Stimulated activated memory B cell treated with anti-CD40 and anti-IgM and Interleukin-4, amounts not matched to agents 10 μg/mL and 1 μg/mL and 100 μg/mL, for 72 hours (primary cell): Measurements from ENCODE around the gene PATJ.
"Not testable (repeated sequence)": the region's sequence is repeated elsewhere in the genome, so short reads cannot be mapped to it uniquely, and the experiment has no call there.

Experiments used
- ATAC-seq: fragments of 150-1000 bp; cut with Tn5 transposase; 2 replicates; pipeline ENCODE4 v1.10.0; 2021
- H3K27ac Mint-ChIP-seq: one replicate; pipeline ENCODE4 v1.8.0; 2022; ENCODE audit warnings: mild to moderate bottlenecking, mixed read lengths
- H3K27me3 Mint-ChIP-seq: one replicate; pipeline ENCODE4 v1.8.0; 2022; ENCODE audit warnings: mixed read lengths
- H3K36me3 Mint-ChIP-seq: one replicate; pipeline ENCODE4 v1.8.0; 2022; ENCODE audit warnings: mixed read lengths
- H3K4me1 Mint-ChIP-seq: one replicate; pipeline ENCODE4 v1.8.0; 2022; ENCODE audit warnings: mixed read lengths
- H3K4me3 Mint-ChIP-seq: one replicate; pipeline ENCODE4 v1.8.0; 2022; ENCODE audit warnings: mild to moderate bottlenecking, moderate library complexity, mixed read lengths
- H3K9me3 Mint-ChIP-seq: one replicate; pipeline ENCODE4 v1.8.0; 2022; ENCODE audit warnings: mixed read lengths

Gene PATJ

GRCh38 chr1:61879887-61880474, 137.7 kb downstream of the PATJ start:
- peaks cover 66% of the 10 kb centered on the region for H3K36me3 Mint-ChIP-seq
- not testable (repeated sequence) for H3K27me3 Mint-ChIP-seq, H3K9me3 Mint-ChIP-seq, ATAC-seq, H3K4me1 Mint-ChIP-seq, H3K4me3 Mint-ChIP-seq, H3K27ac Mint-ChIP-seq

- Mint-ChIP-seq H3K27ac (no peak overlapping the region), H3K4me1 (no peaks in the 10 kb centered on the region), H3K9me3 (peaks cover 6% of the 10 kb centered on the region), H3K27me3 (no peaks in the 10 kb centered on the region), H3K36me3 (peaks cover 59% of the 10 kb centered on the region), H3K4me3 (no peak overlapping the region)
- ATAC-seq, result no peak
Observed at GRCh38 chr1:61887076-61887867, 145.0 kb downstream of the PATJ start.

DNA sequence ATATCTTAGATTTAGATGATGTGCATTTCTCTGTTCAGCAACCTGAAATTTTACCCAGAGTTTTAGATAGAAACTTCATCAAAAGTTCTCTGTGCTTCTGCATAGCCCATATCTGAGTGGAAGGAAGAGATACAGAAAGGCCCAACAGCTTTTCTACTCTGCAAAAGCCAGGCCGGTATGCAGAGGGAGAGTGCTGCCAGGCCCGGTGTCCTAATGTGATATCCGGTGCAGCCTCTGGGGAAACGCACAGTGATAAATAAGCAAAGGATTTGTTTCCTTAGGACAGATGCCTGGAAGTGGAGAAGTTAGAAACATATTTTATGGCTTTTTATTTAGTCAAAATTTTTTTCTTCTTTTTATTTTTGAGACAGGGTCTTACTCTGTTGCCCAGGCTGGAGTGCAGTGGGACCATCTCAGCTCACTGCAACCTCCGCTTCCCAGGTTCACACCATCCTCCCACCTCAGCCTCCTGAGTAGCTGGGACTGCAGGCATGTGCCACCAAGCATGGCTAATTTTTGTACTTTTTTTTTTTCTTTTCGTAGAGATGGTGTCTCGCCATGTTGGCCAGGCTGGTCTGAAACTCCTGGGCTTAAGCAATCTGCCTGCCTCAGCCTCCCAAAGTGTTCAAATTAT, 145.8 kb downstream of the PATJ start:
- Mint-ChIP-seq H3K27me3 (no peaks in the 10 kb centered on the region), H3K9me3 (peaks cover 6% of the 10 kb centered on the region), H3K27ac (no peak overlapping the region), H3K4me1 (no peaks in the 10 kb centered on the region), H3K36me3 (peaks cover 53% of the 10 kb centered on the region), H3K4me3 (no peak overlapping the region)
- no peak for ATAC-seq

- peaks cover 6% of the 10 kb centered on the region for H3K9me3 Mint-ChIP-seq
- H3K27me3 Mint-ChIP-seq, result no peaks in the 10 kb centered on the region
- no peak overlapping the region for H3K27ac Mint-ChIP-seq
- no peak overlapping the region for H3K4me3 Mint-ChIP-seq
- H3K36me3 Mint-ChIP-seq, result peaks cover 59% of the 10 kb centered on the region
- H3K4me1 Mint-ChIP-seq, result no peaks in the 10 kb centered on the region
- no peak for ATAC-seq
Observed at GRCh38 chr1:61888808-61889207, 146.5 kb downstream of the PATJ start.

DNA sequence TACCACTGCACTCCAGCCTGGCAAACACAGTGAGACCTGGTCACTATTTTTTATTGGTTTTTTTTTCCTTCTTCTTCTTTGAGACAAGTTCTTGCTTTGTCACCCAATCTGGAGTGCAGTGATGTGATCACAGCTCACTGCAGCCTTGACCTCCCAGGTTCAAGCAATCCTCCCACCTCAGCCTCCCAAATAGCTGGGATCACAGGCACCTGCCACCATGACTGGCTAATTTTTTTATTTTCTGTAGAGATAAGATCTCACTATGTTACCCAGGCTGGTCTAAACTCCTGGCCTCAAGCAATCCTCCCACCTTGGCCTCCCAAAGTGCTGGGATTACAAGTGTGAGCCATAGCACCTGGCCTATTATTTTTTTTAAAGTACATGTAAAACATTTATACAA, 148.2 kb downstream of the PATJ start:
- not testable (repeated sequence) for H3K27me3 Mint-ChIP-seq, H3K4me3 Mint-ChIP-seq, H3K27ac Mint-ChIP-seq, ATAC-seq, H3K4me1 Mint-ChIP-seq, H3K9me3 Mint-ChIP-seq
- H3K36me3 Mint-ChIP-seq, result peaks cover 62% of the 10 kb centered on the region

- no peaks in the 10 kb centered on the region for H3K9me3 Mint-ChIP-seq
- H3K27me3 Mint-ChIP-seq, result no peaks in the 10 kb centered on the region
- ATAC-seq, result no peak
- no peak overlapping the region for H3K27ac Mint-ChIP-seq
- peaks cover 64% of the 10 kb centered on the region for H3K36me3 Mint-ChIP-seq
- H3K4me3 Mint-ChIP-seq, result no peak overlapping the region
- H3K4me1 Mint-ChIP-seq, result no peaks in the 10 kb centered on the region
Observed at GRCh38 chr1:61892977-61893376, 150.7 kb downstream of the PATJ start.

- peaks cover 67% of the 10 kb centered on the region for H3K36me3 Mint-ChIP-seq
- not testable (repeated sequence) for H3K4me3 Mint-ChIP-seq, H3K9me3 Mint-ChIP-seq, H3K27me3 Mint-ChIP-seq, H3K4me1 Mint-ChIP-seq, H3K27ac Mint-ChIP-seq, ATAC-seq
Observed at GRCh38 chr1:61894296-61894695, 152.0 kb downstream of the PATJ start.

DNA sequence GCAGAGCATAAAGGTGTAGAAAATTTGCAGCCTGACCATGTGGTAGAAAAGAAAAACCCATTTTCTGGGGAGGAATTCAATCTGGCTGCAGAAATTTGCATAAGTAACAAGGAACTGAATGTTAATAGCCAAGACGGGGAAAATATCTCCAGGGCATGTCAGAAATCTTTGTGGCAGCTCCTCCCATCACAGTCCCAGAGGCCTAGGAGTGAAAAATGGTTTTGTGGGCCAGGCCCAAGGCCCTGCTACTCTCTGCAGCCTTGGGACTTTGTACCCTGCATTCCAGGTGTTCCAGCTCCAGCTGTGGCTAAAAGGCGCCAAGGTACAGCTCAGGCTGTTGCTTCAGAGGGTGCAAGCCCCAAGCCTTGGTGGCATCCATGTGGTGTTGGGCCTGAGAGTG, 152.9 kb downstream of the PATJ start:
- no peak overlapping the region for H3K27ac Mint-ChIP-seq
- H3K4me1 Mint-ChIP-seq, result no peaks in the 10 kb centered on the region
- H3K27me3 Mint-ChIP-seq, result no peaks in the 10 kb centered on the region
- peaks cover 61% of the 10 kb centered on the region for H3K36me3 Mint-ChIP-seq
- no peak for ATAC-seq
- H3K9me3 Mint-ChIP-seq, result no peaks in the 10 kb centered on the region
- H3K4me3 Mint-ChIP-seq, result no peak overlapping the region

GRCh38 chr1:61898658-61899057, 156.4 kb downstream of the PATJ start:
- no peak overlapping the region for H3K4me3 Mint-ChIP-seq
- H3K9me3 Mint-ChIP-seq, result no peaks in the 10 kb centered on the region
- H3K36me3 Mint-ChIP-seq, result peaks cover 71% of the 10 kb centered on the region
- ATAC-seq, result no peak
- no peak overlapping the region for H3K27ac Mint-ChIP-seq
- H3K27me3 Mint-ChIP-seq, result no peaks in the 10 kb centered on the region
- H3K4me1 Mint-ChIP-seq, result no peaks in the 10 kb centered on the region

GRCh38 chr1:61904354-61904753, 162.1 kb downstream of the PATJ start:
- H3K4me3 Mint-ChIP-seq, result no peak overlapping the region
- H3K36me3 Mint-ChIP-seq, result peaks cover 37% of the 10 kb centered on the region
- H3K27ac Mint-ChIP-seq, result no peak overlapping the region
- H3K27me3 Mint-ChIP-seq, result no peaks in the 10 kb centered on the region
- no peaks in the 10 kb centered on the region for H3K9me3 Mint-ChIP-seq
- no peaks in the 10 kb centered on the region for H3K4me1 Mint-ChIP-seq
- no peak for ATAC-seq

- no peaks in the 10 kb centered on the region for H3K4me1 Mint-ChIP-seq
- peaks cover 35% of the 10 kb centered on the region for H3K36me3 Mint-ChIP-seq
- H3K4me3 Mint-ChIP-seq, result no peak overlapping the region
- H3K9me3 Mint-ChIP-seq, result no peaks in the 10 kb centered on the region
- ATAC-seq, result no peak
- H3K27me3 Mint-ChIP-seq, result no peaks in the 10 kb centered on the region
- H3K27ac Mint-ChIP-seq, result no peak overlapping the region
Observed at GRCh38 chr1:61907102-61907501, 164.8 kb downstream of the PATJ start.

GRCh38 chr1:61910035-61910434, 167.8 kb downstream of the PATJ start:
- no peak overlapping the region for H3K4me3 Mint-ChIP-seq

DNA sequence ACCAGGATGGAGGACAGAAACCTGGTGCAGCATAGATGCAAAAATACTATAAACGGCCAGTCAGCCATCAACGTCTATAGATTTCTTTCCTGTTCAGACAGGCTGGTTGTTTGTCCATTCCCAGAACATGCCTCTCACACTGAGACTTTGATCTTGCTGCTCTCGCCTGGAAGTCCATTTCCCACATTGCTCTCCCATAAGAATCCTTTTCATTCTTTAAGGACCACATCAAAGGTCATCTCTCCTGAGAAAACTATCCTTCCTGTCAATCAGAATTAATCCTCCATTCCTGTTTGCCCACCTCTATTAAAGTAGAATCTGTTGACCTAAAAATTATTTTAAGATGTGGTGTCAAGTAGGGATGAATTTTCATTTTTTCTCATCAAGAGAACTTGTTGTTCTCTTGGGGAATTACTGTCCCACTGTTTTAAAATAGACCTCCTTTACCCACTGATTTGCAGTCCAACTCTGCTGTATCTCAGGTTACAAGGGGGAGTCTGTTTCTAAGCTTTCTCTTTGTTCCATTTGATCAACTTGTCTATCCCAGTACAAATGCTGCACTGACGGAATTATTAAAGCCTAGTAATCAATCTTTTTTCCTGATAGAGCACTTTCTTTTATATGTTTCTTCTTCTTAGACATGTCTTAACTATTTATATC, 172.7 kb downstream of the PATJ start:
- Mint-ChIP-seq H3K4me3 (no peak overlapping the region), H3K27ac (no peak overlapping the region), H3K4me1 (no peaks in the 10 kb centered on the region)

More at GRCh38 chr1:61910035-61910434, 167.8 kb downstream of the PATJ start:
- Mint-ChIP-seq H3K36me3 (peaks cover 38% of the 10 kb centered on the region), H3K27me3 (no peaks in the 10 kb centered on the region), H3K4me1 (no peaks in the 10 kb centered on the region), H3K9me3 (no peaks in the 10 kb centered on the region), H3K27ac (no peak overlapping the region)
- no peak for ATAC-seq

DNA sequence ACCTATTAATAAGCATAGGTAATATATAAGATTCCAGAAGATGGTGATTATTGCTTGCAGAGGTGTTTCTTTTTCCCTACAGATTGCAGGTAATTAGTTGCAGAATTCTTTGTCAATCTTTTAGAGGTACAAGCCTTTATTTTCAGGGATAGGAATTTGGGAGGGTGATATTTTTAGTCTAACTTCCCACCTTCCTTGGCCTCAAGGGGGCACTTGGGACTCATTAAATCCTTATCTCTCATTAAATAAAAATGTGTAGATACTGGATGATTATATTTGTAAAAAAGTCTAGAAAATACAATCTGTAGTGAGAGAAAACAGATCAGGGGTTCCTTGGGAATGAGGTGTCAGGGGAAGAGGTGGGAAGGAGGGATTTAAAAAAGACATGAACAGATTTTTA, 179.2 kb downstream of the PATJ start:
- Mint-ChIP-seq H3K27me3 (no peaks in the 10 kb centered on the region), H3K27ac (no peak overlapping the region), H3K4me1 (no peaks in the 10 kb centered on the region), H3K9me3 (no peaks in the 10 kb centered on the region), H3K4me3 (no peak overlapping the region), H3K36me3 (peaks cover 41% of the 10 kb centered on the region)
- ATAC-seq, result no peak

More for the DNA sequence above, 172.7 kb downstream of the PATJ start:
- no peak for ATAC-seq
- H3K27me3 Mint-ChIP-seq, result no peaks in the 10 kb centered on the region
- peaks cover 51% of the 10 kb centered on the region for H3K36me3 Mint-ChIP-seq
- H3K9me3 Mint-ChIP-seq, result no peaks in the 10 kb centered on the region

DNA sequence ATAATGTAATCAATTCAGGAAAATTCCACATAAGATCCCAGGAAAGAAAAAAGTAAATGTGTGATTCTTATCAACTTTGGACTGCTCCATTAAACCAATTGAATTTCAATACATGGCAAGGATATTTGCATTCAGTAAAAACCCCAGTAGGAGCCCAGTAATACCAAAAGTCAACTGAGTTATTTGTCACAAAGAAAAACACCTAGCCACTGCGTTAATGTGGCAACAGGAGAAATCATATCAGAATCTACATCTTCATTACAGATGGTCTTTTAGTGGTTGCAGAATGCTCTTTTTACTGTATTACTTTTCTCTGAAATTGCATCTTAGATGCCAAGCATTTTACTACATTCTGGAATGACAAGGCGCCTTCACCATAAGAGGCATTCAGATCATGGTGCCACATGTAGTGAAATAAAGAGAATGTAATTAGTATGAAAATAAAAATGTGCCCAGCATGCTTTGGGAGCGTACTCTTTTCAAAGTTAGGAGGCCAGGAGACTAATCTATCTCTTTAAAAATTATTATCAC, 180.7 kb downstream of the PATJ start:
- ATAC-seq, result no peak
- H3K27me3 Mint-ChIP-seq, result no peaks in the 10 kb centered on the region
- H3K27ac Mint-ChIP-seq, result no peak overlapping the region
- H3K4me3 Mint-ChIP-seq, result no peak overlapping the region
- H3K4me1 Mint-ChIP-seq, result no peaks in the 10 kb centered on the region
- H3K36me3 Mint-ChIP-seq, result peaks cover 34% of the 10 kb centered on the region
- no peaks in the 10 kb centered on the region for H3K9me3 Mint-ChIP-seq
